CD14-positive monocyte (primary cell): ENCODE data around the gene ACACB. TPM values are rescaled to one million over a fixed set of nuclear protein-coding genes. Genes with fewer than 3 reads are reported as not detected.

ENCODE experiments used
- DNase-seq, 3 donors: peaks; one replicate each; pipeline ENCODE4 v3.0.0-alpha.2; 2011 to 2022
- H2AFZ ChIP-seq: 2 replicates; pipeline ENCODE4 v1.6.0; 2012; ENCODE audit warnings: mild to moderate bottlenecking, low read depth, low read length, inconsistent platforms; ENCODE audit not compliant: insufficient read depth, poor library complexity, severe bottlenecking
- H3K27ac ChIP-seq, 2 donors: 1 replicate in 1 of 2; 2 replicates in 1 of 2; pipeline ENCODE4 v1.5.1; 2012 to 2013; ENCODE audit warnings: low read length in 2 of 2, control low read depth in 1 of 2, inconsistent platforms in 1 of 2, low read depth in 1 of 2, mild to moderate bottlenecking in 1 of 2
- H3K27me3 ChIP-seq, 2 donors: one replicate each; pipeline versions ENCODE4 v1.6.0 to v1.6.1; 2011 to 2013; ENCODE audit warnings: low read length in 2 of 2; ENCODE audit not compliant: control insufficient read depth in 2 of 2, insufficient read depth in 2 of 2
- H3K36me3 ChIP-seq, 2 donors: replicated peaks in 1 of 2; 1 replicate in 1 of 2; 2 replicates in 1 of 2; pipeline versions ENCODE4 v1.5.1 to v1.6.1; 2012 to 2013; ENCODE audit warnings: low read length in 2 of 2, control low read depth in 1 of 2, inconsistent platforms in 1 of 2, mild to moderate bottlenecking in 1 of 2; ENCODE audit not compliant: insufficient read depth in 2 of 2, control insufficient read depth in 1 of 2
- H3K4me1 ChIP-seq, 2 donors: 1 replicate in 1 of 2; 2 replicates in 1 of 2; pipeline versions ENCODE4 v1.5.1 to v1.6.1; 2012 to 2013; ENCODE audit warnings: low read length in 2 of 2, control low read depth in 1 of 2, inconsistent platforms in 1 of 2, mild to moderate bottlenecking in 1 of 2, moderate library complexity in 1 of 2; ENCODE audit not compliant: insufficient read depth in 2 of 2, control insufficient read depth in 1 of 2
- H3K4me2 ChIP-seq: replicated peaks from 2 replicates; pipeline ENCODE3; 2012; ENCODE audit warnings: low read length, moderate library complexity, mild to moderate bottlenecking; ENCODE audit not compliant: poor library complexity, severe bottlenecking; ENCODE audit errors: extremely low read depth
- H3K4me3 ChIP-seq, 3 experiments: fragments of 200-600 bp in 1 of 3; sonication (generic) in 1 of 3; replicated peaks in 1 of 3; 1 replicate in 2 of 3; 2 replicates in 1 of 3; pipeline ENCODE4 v1.5.1; 2011 to 2013; ENCODE audit warnings: low read length in 3 of 3, mild to moderate bottlenecking in 3 of 3, control low read depth in 2 of 3, low read depth in 2 of 3, inconsistent platforms in 1 of 3, moderate library complexity in 1 of 3
- H3K79me2 ChIP-seq: 2 replicates; pipeline ENCODE4 v1.6.0; 2012; ENCODE audit warnings: mild to moderate bottlenecking, control low read depth, inconsistent platforms, low read length, moderate library complexity; ENCODE audit not compliant: insufficient read depth
- H3K9ac ChIP-seq: 2 replicates; pipeline ENCODE4 v1.6.0; 2017; ENCODE audit warnings: low read length, mild to moderate bottlenecking; ENCODE audit not compliant: insufficient read depth, poor library complexity, severe bottlenecking
- H3K9me3 ChIP-seq, 2 donors: replicated peaks in 1 of 2; 1 replicate in 1 of 2; 2 replicates in 1 of 2; pipeline versions ENCODE4 v1.5.1 to v1.6.1; 2012 to 2013; ENCODE audit warnings: low read length in 2 of 2, control low read depth in 1 of 2; ENCODE audit not compliant: control insufficient read depth in 1 of 2, insufficient read depth in 1 of 2
- H4K20me1 ChIP-seq: 2 replicates; pipeline ENCODE4 v1.6.0; 2012; ENCODE audit warnings: mild to moderate bottlenecking, low read length, control low read depth, moderate library complexity; ENCODE audit not compliant: insufficient read depth
- H3K27ac Mint-ChIP-seq, 7 donors: one replicate each; pipeline ENCODE4 v1.8.0; 2020; ENCODE audit warnings: mild to moderate bottlenecking in 7 of 7, mixed read lengths in 7 of 7, moderate library complexity in 6 of 7, inconsistent platforms in 2 of 7
- H3K27me3 Mint-ChIP-seq, 3 donors: one replicate each; pipeline ENCODE4 v1.8.0; 2021 to 2022; ENCODE audit warnings: low read depth in 3 of 3, mild to moderate bottlenecking in 3 of 3, mixed read lengths in 3 of 3, moderate library complexity in 3 of 3, inconsistent platforms in 1 of 3
- H3K36me3 Mint-ChIP-seq, 2 donors: one replicate each; pipeline ENCODE4 v1.8.0; 2020; ENCODE audit warnings: mixed read lengths in 2 of 2, inconsistent platforms in 1 of 2, mild to moderate bottlenecking in 1 of 2
- H3K4me1 Mint-ChIP-seq: one replicate; pipeline ENCODE4 v1.8.0; 2020; ENCODE audit warnings: mild to moderate bottlenecking, mixed read lengths
- H3K4me3 Mint-ChIP-seq, 2 donors: one replicate each; pipeline ENCODE4 v1.8.0; 2020; ENCODE audit warnings: mild to moderate bottlenecking in 2 of 2, mixed read lengths in 2 of 2, moderate library complexity in 1 of 2
- H3K9me3 Mint-ChIP-seq, 7 donors: one replicate each; pipeline ENCODE4 v1.8.0; 2020 to 2022; ENCODE audit warnings: mixed read lengths in 7 of 7, mild to moderate bottlenecking in 6 of 7, moderate library complexity in 6 of 7, inconsistent platforms in 2 of 7
- CTCF ChIP-seq: fragments of 200-600 bp; IDR thresholded peaks from one replicate; pipeline ENCODE4 v1.8.0; 2022; ENCODE audit warnings: antibody characterized with exemption, mild to moderate bottlenecking
- WGBS: methylation state at CpG from one replicate; pipeline ENCODE4 v1.1.5; 2013; ENCODE audit warnings: missing lambda C conversion rate; ENCODE audit not compliant: insufficient coverage; 5-methylcytosine and 5-hydroxymethylcytosine counted together
- intact Hi-C, 2 donors: fragments of 100-400 bp; cut with micrococcal nuclease; formaldehyde crosslinking; loops; one replicate each; pipeline versions ENCODE4 v1.15.0 to v1.15.1; 2023
- polyA plus RNA-seq, 3 donors: library from polyadenylated mRNA; depleted of rRNA in 1 of 3; unstranded in 2 of 3; stranded (reverse) in 1 of 3; fragments of 300-500 nt in 2 of 3; fragments of >200 nt in 1 of 3; fragmentation: Illumina TruSeq in 2 of 3; gene quantifications; 1 replicate in 2 of 3; 2 replicates in 1 of 3; pipeline ENCODE4 v1.2.3, GENCODE V29; 2012 to 2021

Gene ACACB
- polyA plus RNA-seq, 3 donors, result 0.14 to 5.0 (median 1.9) TPM

- Histone ChIP-seq H3K4me2 (no peak overlapping the region), H2AFZ (no peak overlapping the region), H3K9me3 (no peaks in the 10 kb centered on the region), H4K20me1 (no peaks in the 10 kb centered on the region), H3K79me2 (no peaks in the 10 kb centered on the region), H3K27me3 (no peaks in the 10 kb centered on the region), H3K4me3 (no peak overlapping the region), H3K27ac (no peak overlapping the region), H3K9ac (no peak overlapping the region), H3K36me3 (peaks cover 0 to 49% of the 10 kb centered on the region in 2 donors), H3K4me1 (no peaks in the 10 kb centered on the region)
- DNase-seq, result no peak
- Mint-ChIP-seq H3K27ac (no peak overlapping the region), H3K27me3 (peaks cover 0 to 2% (median 2%) of the 10 kb centered on the region in 3 donors), H3K36me3 (peaks cover 27 to 33% of the 10 kb centered on the region in 2 donors), H3K9me3 (peaks cover 0 to 2% (median 0%) of the 10 kb centered on the region in 7 donors), H3K4me3 (no peak overlapping the region), H3K4me1 (peaks cover 3% of the 10 kb centered on the region)
- intact Hi-C loops, result no loop called here
- WGBS, result 100% methylated on average over 1 of the region's 5 CpGs
- TF ChIP-seq CTCF, result no peak
Measured at GRCh38 chr12:109105176-109105575, 11.2 kb upstream of the ACACB start.

- DNase-seq, result no peak
- H3K4me3 ChIP-seq, result no peak overlapping the region
- peaks cover 0 to 2% (median 1%) of the 10 kb centered on the region in 3 donors for H3K27me3 Mint-ChIP-seq
- no peaks in the 10 kb centered on the region for H3K9me3 ChIP-seq
- H3K27me3 ChIP-seq, result no peaks in the 10 kb centered on the region
- H3K36me3 Mint-ChIP-seq, result peaks cover 19 to 22% of the 10 kb centered on the region in 2 donors
- no peak overlapping the region for H3K9ac ChIP-seq
- no peak overlapping the region for H3K4me3 Mint-ChIP-seq
- no peak for TF ChIP-seq CTCF
- intact Hi-C loops, result loop anchor here (5.0 kb wide), 2 partner anchors 282 to 287 kb away; no protein-coding TSS in a partner anchor
- peaks cover 10% of the 10 kb centered on the region for H3K4me1 Mint-ChIP-seq
- H3K36me3 ChIP-seq, result peaks cover 0 to 25% of the 10 kb centered on the region in 2 donors
- no peak overlapping the region for H3K4me2 ChIP-seq
- no peak overlapping the region for H2AFZ ChIP-seq
- peaks cover 0 to 1% (median 0%) of the 10 kb centered on the region in 7 donors for H3K9me3 Mint-ChIP-seq
- WGBS, result 94% methylated on average over 2 of the region's 6 CpGs
- H3K4me1 ChIP-seq, result peaks cover 4 to 6% of the 10 kb centered on the region in 2 donors
- H4K20me1 ChIP-seq, result no peaks in the 10 kb centered on the region
- H3K27ac ChIP-seq, result no peak overlapping the region
- H3K27ac Mint-ChIP-seq, result peak overlapping the region in 1 of 7 donors; percentile 0
- no peaks in the 10 kb centered on the region for H3K79me2 ChIP-seq
Measured at GRCh38 chr12:109109746-109110350, 6.5 kb upstream of the ACACB start.
